IMR-90 (cell line): ENCODE results near the gene IP6K3. TPM values are rescaled to one million over a fixed set of nuclear protein-coding genes. Genes with fewer than 3 reads are reported as not detected.

ENCODE experiments used
- ATAC-seq: fragments of 200-7000 bp; cut with Tn5 transposase; 2 replicates; pipeline ENCODE4 v1.9.1; 2020; ENCODE audit warnings: low read depth, mild to moderate bottlenecking, moderate library complexity
- BruUV-seq: library from RNA; stranded (reverse); fragments of 400-500 nt; replicated peaks from 2 replicates; lab custom pipeline; 2021; lab: Mats Ljungman, UMichigan
- CTCF ChIA-PET: fragments of 300-600 bp; formaldehyde crosslinking; extraction: SDS; loops from one replicate; lab custom pipeline; 2021; ENCODE audit warnings: antibody characterized with exemption; lab: Yijun Ruan, JAX
- POLR2A ChIA-PET: fragments of 300-600 bp; sonication (Branson Sonifier 250); formaldehyde crosslinking; loops from one replicate; lab custom pipeline; 2022; ENCODE audit warnings: antibody characterized with exemption; ENCODE audit not compliant: unreplicated experiment; lab: Charles Lee
- DNase-seq: peaks from one replicate; pipeline ENCODE4 v3.0.0; 2013
- H2AFZ ChIP-seq: replicated peaks from 2 replicates; pipeline ENCODE3; 2013; ENCODE audit warnings: low read length, mild to moderate bottlenecking; ENCODE audit not compliant: poor library complexity
- H2AK5ac ChIP-seq: 2 replicates; pipeline ENCODE4 v1.6.1; 2013; ENCODE audit warnings: low read depth, low read length, inconsistent platforms
- H2AK9ac ChIP-seq: replicated peaks from 2 replicates; pipeline ENCODE3; 2013; ENCODE audit warnings: mild to moderate bottlenecking, low read depth, low read length, moderate library complexity; ENCODE audit not compliant: poor library complexity
- H2BK120ac ChIP-seq: 2 replicates; pipeline ENCODE4 v1.6.1; 2013; ENCODE audit warnings: low read depth, low read length, inconsistent platforms
- H2BK15ac ChIP-seq: 3 replicates; pipeline ENCODE4 v1.6.1; 2013; ENCODE audit warnings: low read depth, low read length, inconsistent platforms
- H2BK20ac ChIP-seq: 2 replicates; pipeline ENCODE4 v1.6.1; 2013; ENCODE audit warnings: low read depth, mild to moderate bottlenecking, inconsistent platforms, low read length, moderate library complexity
- H2BK5ac ChIP-seq: 2 replicates; pipeline ENCODE4 v1.6.1; 2013; ENCODE audit warnings: mild to moderate bottlenecking, low read depth, low read length, inconsistent platforms; ENCODE audit not compliant: poor library complexity, severe bottlenecking
- H3K14ac ChIP-seq: replicated peaks from 2 replicates; pipeline ENCODE4 v1.6.1; 2013; ENCODE audit warnings: low read depth, low read length, inconsistent platforms
- H3K18ac ChIP-seq: 2 replicates; pipeline ENCODE4 v1.6.1; 2013; ENCODE audit warnings: low read depth, low read length, control low read depth
- H3K23ac ChIP-seq: 2 replicates; pipeline ENCODE4 v1.6.1; 2013; ENCODE audit warnings: low read depth, low read length, inconsistent platforms
- H3K27ac ChIP-seq: 2 replicates; pipeline ENCODE4 v1.5.1; 2013; ENCODE audit warnings: mild to moderate bottlenecking, control low read depth, low read length; ENCODE audit not compliant: insufficient read depth
- H3K27me3 ChIP-seq: 2 replicates; pipeline ENCODE4 v1.6.1; 2013; ENCODE audit warnings: low read length; ENCODE audit not compliant: control insufficient read depth, insufficient read depth
- H3K36me3 ChIP-seq: 2 replicates; pipeline ENCODE4 v1.6.1; 2013; ENCODE audit warnings: low read length, mixed read lengths; ENCODE audit not compliant: control insufficient read depth, insufficient read depth
- H3K4ac ChIP-seq: 2 replicates; pipeline ENCODE4 v1.6.1; 2013; ENCODE audit warnings: low read depth, low read length, inconsistent platforms
- H3K4me1 ChIP-seq: 2 replicates; pipeline ENCODE4 v1.6.1; 2013; ENCODE audit warnings: low read length, mixed read lengths; ENCODE audit not compliant: control insufficient read depth, insufficient read depth
- H3K4me2 ChIP-seq: 2 replicates; pipeline ENCODE4 v1.6.1; 2013; ENCODE audit warnings: low read depth, mild to moderate bottlenecking, control low read depth, low read length, moderate library complexity
- H3K4me3 ChIP-seq: 2 replicates; pipeline ENCODE4 v1.5.1; 2013; ENCODE audit warnings: low read depth, mild to moderate bottlenecking, control low read depth, low read length, moderate library complexity; ENCODE audit not compliant: insufficient read depth
- H3K56ac ChIP-seq: 2 replicates; pipeline ENCODE4 v1.6.1; 2013; ENCODE audit warnings: low read length, inconsistent platforms; ENCODE audit not compliant: insufficient read depth; ENCODE audit errors: extremely low read depth
- H3K79me1 ChIP-seq, 2 experiments: 2 replicates each; pipeline ENCODE4 v1.6.1; 2013; ENCODE audit warnings: low read length in 2 of 2, inconsistent platforms in 1 of 2, low read depth in 1 of 2
- H3K9ac ChIP-seq: 2 replicates; pipeline ENCODE4 v1.6.1; 2013; ENCODE audit warnings: low read depth, low read length, control low read depth
- H3K9me1 ChIP-seq: 2 replicates; pipeline ENCODE4 v1.6.1; 2013; ENCODE audit warnings: low read length, inconsistent platforms; ENCODE audit not compliant: insufficient read depth
- H3K9me3 ChIP-seq: 2 replicates; pipeline ENCODE4 v1.6.1; 2013; ENCODE audit warnings: low read length; ENCODE audit not compliant: control insufficient read depth, insufficient read depth
- H4K20me1 ChIP-seq: 2 replicates; pipeline ENCODE4 v1.6.1; 2013; ENCODE audit warnings: low read length, inconsistent platforms; ENCODE audit not compliant: insufficient read depth
- H4K5ac ChIP-seq: 2 replicates; pipeline ENCODE4 v1.6.1; 2013; ENCODE audit warnings: mild to moderate bottlenecking, low read depth, low read length, control low read depth
- H4K8ac ChIP-seq, 2 experiments: 2 replicates each; pipeline ENCODE4 v1.6.1; 2013; ENCODE audit warnings: low read depth in 2 of 2, low read length in 2 of 2, control low read depth in 1 of 2, inconsistent platforms in 1 of 2
- H4K91ac ChIP-seq: 2 replicates; pipeline ENCODE4 v1.6.1; 2013; ENCODE audit warnings: low read depth, low read length, inconsistent platforms; ENCODE audit not compliant: insufficient read depth
- BHLHE40 ChIP-seq: fragments of 150-350 bp; IDR thresholded peaks from 2 replicates; pipeline ENCODE4 v1.6.1; 2016; ENCODE audit warnings: mild to moderate bottlenecking, low read depth, low read length
- CEBPB ChIP-seq: IDR thresholded peaks from 2 replicates; pipeline ENCODE4 v1.6.1; 2012; ENCODE audit warnings: low read depth, low read length, improper control_type of control experiment
- FOS ChIP-seq: fragments of 150-350 bp; IDR thresholded peaks from 2 replicates; pipeline ENCODE4 v1.6.1; 2016; ENCODE audit warnings: low read depth, low read length
- NFE2L2 ChIP-seq: fragments of 150-350 bp; IDR thresholded peaks from 2 replicates; pipeline ENCODE4 v1.6.1; 2016; ENCODE audit warnings: low read depth, mild to moderate bottlenecking, low read length
- RFX5 ChIP-seq: IDR thresholded peaks from 2 replicates; pipeline ENCODE4 v1.8.0; 2012; ENCODE audit warnings: low read depth, mild to moderate bottlenecking, low read length, moderate library complexity
- WGBS, 2 experiments: methylation state at CpG; one replicate each; pipeline versions ENCODE4 v1.1.5 to v1.1.7; 2013; ENCODE audit warnings: missing lambda C conversion rate in 2 of 2; ENCODE audit not compliant: insufficient read length in 1 of 2; ENCODE audit errors: extremely low coverage in 2 of 2; 5-methylcytosine and 5-hydroxymethylcytosine counted together
- dilution Hi-C: fragments of 300-500 bp; cut with HindIII; formaldehyde crosslinking; loops from one replicate; pipeline ENCODE4 v1.14.3; 2018; ENCODE audit warnings: low sequenced_read_pairs; ENCODE audit not compliant: unreplicated experiment
- in situ Hi-C: fragments of 300-500 bp; cut with MboI; formaldehyde crosslinking; loops from 3 replicates; pipeline ENCODE4 v1.14.3; 2019; ENCODE audit warnings: low sequenced_read_pairs, inconsistent platforms, mixed read lengths
- intact Hi-C: fragments of 100-400 bp; cut with micrococcal nuclease; formaldehyde crosslinking; loops from 2 replicates; pipeline ENCODE4 v1.10.0; 2022
- polyA plus RNA-seq, 3 experiments: library from polyadenylated mRNA; depleted of rRNA; stranded (reverse); fragments of >200 nt; gene quantifications; 2 replicates each; pipeline ENCODE4 v1.2.3, GENCODE V29; 2012; ENCODE audit warnings: low replicate concordance in 1 of 3
- total RNA-seq: library from RNA; depleted of rRNA; stranded (reverse); fragments of >200 nt; gene quantifications from 2 replicates; pipeline ENCODE4 v1.2.3, GENCODE V29; 2012
- TF ChIP-seq, protein P1 (sequence below): fragments of 150-350 bp; IDR thresholded peaks from 2 replicates; pipeline ENCODE4 v1.6.1; 2017; ENCODE audit warnings: mild to moderate bottlenecking, antibody characterized with exemption, low read length, low read depth

The IP6K3 gene
- total and polyA plus RNA-seq, 2 of the 4 experiments (the other 2 are of a cell fraction), result 0.18 to 0.51 TPM

DNA sequence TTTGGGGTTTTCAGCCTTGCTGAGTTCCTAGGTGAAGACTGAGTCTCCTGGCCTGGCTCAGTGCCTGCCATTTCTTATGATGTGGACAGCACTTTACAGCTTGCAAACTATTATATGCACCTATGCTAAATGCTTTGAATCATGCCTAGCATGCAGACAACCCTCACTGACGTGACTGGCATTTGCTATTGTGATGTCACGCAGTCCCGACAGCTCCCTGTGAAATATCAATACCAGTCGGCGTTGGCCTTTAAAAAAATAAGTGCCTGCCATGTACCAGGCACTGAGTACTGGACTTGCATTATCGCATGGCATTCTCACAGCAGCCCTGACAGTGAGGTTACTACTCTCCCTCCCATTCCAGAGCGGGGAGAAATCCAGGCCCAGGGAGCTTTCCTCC is 70.7 kb downstream of the IP6K3 start:
- DNase-seq (no peak), ATAC-seq (no peak)
- H3K4me1 ChIP-seq, result peaks cover 21% of the 10 kb centered on the region
- in situ Hi-C loops, result no loop called here
- no peak overlapping the region for H3K14ac ChIP-seq
- no peak overlapping the region for H3K23ac ChIP-seq
- WGBS, 2 experiments, result 93% methylated on average over 6 of the region's 7 CpGs; no CpG with 5 or more reads in 1 of the 2 experiments
- no peak overlapping the region for H2AFZ ChIP-seq
- no peak overlapping the region for H2BK120ac ChIP-seq
- TF ChIP-seq NFE2L2 (no peak), RFX5 (no peak), BHLHE40 (no peak), CEBPB (no peak), FOS (no peak)
- TF ChIP-seq, protein P1, sequence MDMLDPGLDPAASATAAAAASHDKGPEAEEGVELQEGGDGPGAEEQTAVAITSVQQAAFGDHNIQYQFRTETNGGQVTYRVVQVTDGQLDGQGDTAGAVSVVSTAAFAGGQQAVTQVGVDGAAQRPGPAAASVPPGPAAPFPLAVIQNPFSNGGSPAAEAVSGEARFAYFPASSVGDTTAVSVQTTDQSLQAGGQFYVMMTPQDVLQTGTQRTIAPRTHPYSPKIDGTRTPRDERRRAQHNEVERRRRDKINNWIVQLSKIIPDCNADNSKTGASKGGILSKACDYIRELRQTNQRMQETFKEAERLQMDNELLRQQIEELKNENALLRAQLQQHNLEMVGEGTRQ, result no peak
- H2AK5ac ChIP-seq, result no peak overlapping the region
- H2AK9ac ChIP-seq, result no peak overlapping the region
- no TSS peak for BruUV-seq
- no peak overlapping the region for H4K91ac ChIP-seq
- no peak overlapping the region for H3K4me3 ChIP-seq
- no peak overlapping the region for H2BK20ac ChIP-seq
- H2BK15ac ChIP-seq, result no peak overlapping the region
- no peak overlapping the region for H2BK5ac ChIP-seq
- dilution Hi-C loops, result no loop called here
- H3K9me1 ChIP-seq, result peaks cover 21% of the 10 kb centered on the region
- CTCF ChIA-PET, result interaction anchor here (1.2 kb wide), 1 partner anchor 35 kb away, joined by 3 read pairs; the partner anchor contains the start of gene UQCC2
- H3K4ac ChIP-seq, result no peak overlapping the region
- H3K4me2 ChIP-seq, result no peak overlapping the region
- H3K9ac ChIP-seq, result no peak overlapping the region
- H4K20me1 ChIP-seq, result no peaks in the 10 kb centered on the region
- no peak overlapping the region for H3K27ac ChIP-seq
- H3K36me3 ChIP-seq, result no peaks in the 10 kb centered on the region
- no peak overlapping the region for H3K56ac ChIP-seq
- H3K79me1 ChIP-seq, result no peaks in the 10 kb centered on the region
- intact Hi-C loops, result loop anchor here (10.0 kb wide), 1 partner anchor 221 kb away; the partner anchor contains the start of gene ZBTB9
- no peaks in the 10 kb centered on the region for H3K27me3 ChIP-seq
- no peak overlapping the region for H3K18ac ChIP-seq
- no peak overlapping the region for H4K8ac ChIP-seq
- POLR2A ChIA-PET, result interaction anchor here (0.6 kb wide), 1 partner anchor 56 kb away, joined by 3 read pairs; no protein-coding TSS in a partner anchor
- no peaks in the 10 kb centered on the region for H3K9me3 ChIP-seq
- H4K5ac ChIP-seq, result no peak overlapping the region
